SU-DHL-6 (cell line): ENCODE data around the gene NOL7.

Experiments used
- CTCF ChIP-seq: fragments of 200-600 bp; sonication (generic); IDR thresholded peaks from one replicate; pipeline ENCODE4 v1.5.1; 2017; ENCODE audit warnings: antibody characterized with exemption, mild to moderate bottlenecking, low read length, moderate library complexity; ENCODE audit not compliant: insufficient read depth, poor library complexity, severe bottlenecking
- EZH2phosphoT487 ChIP-seq: fragments of 200-600 bp; sonication (generic), shearing (Covaris generic); conservative IDR thresholded peaks from 2 replicates; pipeline ENCODE4 v1.6.1; 2018; ENCODE audit warnings: mild to moderate bottlenecking, antibody characterized with exemption, low read length, moderate library complexity, mixed read lengths

- no peak for TF ChIP-seq CTCF
- TF ChIP-seq EZH2phosphoT487: no peak
Observed at GRCh38 chr6:13669476-13669875, 54.3 kb downstream of the NOL7 start.
